K562 (cell line): Measurements from ENCODE around the gene ATOH8. TPM values are rescaled to one million over a fixed set of nuclear protein-coding genes. Genes with fewer than 3 reads are reported as not detected.

Experiments
- ATAC-seq: fragments of 200-7000 bp; cut with Tn5 transposase; 3 replicates; pipeline ENCODE4 v1.9.1; 2020; ENCODE audit warnings: moderate library complexity
- BruUV-seq: library from RNA; stranded (reverse); fragments of 400-500 nt; replicated peaks from 2 replicates; lab custom pipeline; 2021; lab: Mats Ljungman, UMichigan
- CTCF ChIA-PET: fragments of 300-600 bp; formaldehyde crosslinking; extraction: SDS; loops from one replicate; lab custom pipeline; 2021; ENCODE audit warnings: low intra/inter-chr PET ratio; lab: Yijun Ruan, JAX
- POLR2A ChIA-PET: fragments of 300-600, 350-650 bp; sonication (Branson Sonifier 250); formaldehyde crosslinking; extraction: SDS; loops from one replicate; lab custom pipeline; 2021; ENCODE audit warnings: antibody characterized with exemption, inconsistent platforms; lab: Yijun Ruan, JAX
- DNase-seq, 4 experiments: peaks; one replicate each; pipeline versions ENCODE4 v3.0.0 to v3.0.0-alpha.2; 2011 to 2018; ENCODE audit warnings: low spot score in 3 of 4, mixed read lengths in 3 of 4; ENCODE audit errors: extremely low read depth in 1 of 4
- FAIRE-seq: peaks from 2 replicates; lab custom pipeline; 2011; peaks lifted over from hg19 to GRCh38; lab: Jason Lieb, UNC
- H2AFZ ChIP-seq: 2 replicates; pipeline ENCODE4 v1.6.0; 2011; ENCODE audit warnings: low read depth, low read length, control low read depth, inconsistent platforms
- H3K27ac ChIP-seq: fragments of 200-600 bp; 3 replicates; pipeline ENCODE4 v1.8.0; 2011; ENCODE audit warnings: low read depth, mild to moderate bottlenecking, control low read depth, inconsistent platforms, low read length, moderate library complexity, mixed read lengths; ENCODE audit errors: extremely low read depth
- H3K27me3 ChIP-seq, 2 experiments: fragments of 300-600 bp in 1 of 2; 2 replicates in 1 of 2; 3 replicates in 1 of 2; pipeline versions ENCODE4 v1.6.0 to v1.8.0; 2011; ENCODE audit warnings: inconsistent platforms in 2 of 2, low read length in 2 of 2, mild to moderate bottlenecking in 1 of 2, mixed read lengths in 1 of 2, moderate library complexity in 1 of 2; ENCODE audit not compliant: control insufficient read depth in 2 of 2, insufficient read depth in 2 of 2
- H3K36me3 ChIP-seq: fragments of 300-600 bp; 3 replicates; pipeline ENCODE4 v1.8.0; 2011; ENCODE audit warnings: mild to moderate bottlenecking, low read length, inconsistent platforms; ENCODE audit not compliant: control insufficient read depth, insufficient read depth
- H3K4me1 ChIP-seq, 2 experiments: fragments of 200-600 bp in 1 of 2; replicated peaks in 1 of 2; 2 replicates in 1 of 2; 3 replicates in 1 of 2; pipeline versions ENCODE4 v1.5.1 to v1.8.0; 2011; ENCODE audit warnings: inconsistent platforms in 2 of 2, low read length in 2 of 2, mild to moderate bottlenecking in 1 of 2, mixed read lengths in 1 of 2, moderate library complexity in 1 of 2; ENCODE audit not compliant: control insufficient read depth in 2 of 2, insufficient read depth in 2 of 2
- H3K4me2 ChIP-seq: 2 replicates; pipeline ENCODE4 v1.6.1; 2011; ENCODE audit warnings: low read length, control low read depth, inconsistent platforms, mixed read lengths; ENCODE audit not compliant: insufficient read depth
- H3K4me3 ChIP-seq: fragments of 200-600 bp; sonication (generic), shearing (Covaris generic); 2 replicates; pipeline ENCODE4 v1.5.1; 2016; ENCODE audit warnings: control low read depth, inconsistent platforms
- H3K79me2 ChIP-seq: fragments of 200-600 bp; 3 replicates; pipeline ENCODE4 v1.8.0; 2011; ENCODE audit warnings: low read length, inconsistent platforms; ENCODE audit not compliant: control insufficient read depth, insufficient read depth
- H3K9ac ChIP-seq, 2 experiments: 2 replicates each; pipeline versions ENCODE4 v1.6.0 to v1.6.1; 2011; ENCODE audit warnings: low read depth in 2 of 2, low read length in 2 of 2, control low read depth in 1 of 2, inconsistent platforms in 1 of 2, mild to moderate bottlenecking in 1 of 2, mixed read lengths in 1 of 2; ENCODE audit not compliant: insufficient read depth in 1 of 2
- H3K9me1 ChIP-seq: one replicate; pipeline ENCODE4 v1.6.0; 2011; ENCODE audit warnings: inconsistent platforms, mild to moderate bottlenecking, low read length, moderate library complexity; ENCODE audit not compliant: control insufficient read depth, insufficient read depth
- H3K9me3 ChIP-seq: replicated peaks from 2 replicates; pipeline ENCODE4 v1.5.1; 2011; ENCODE audit warnings: low read depth, low read length, inconsistent platforms; ENCODE audit not compliant: control insufficient read depth, insufficient read depth
- H4K20me1 ChIP-seq: replicated peaks from 2 replicates; pipeline ENCODE4 v1.6.1; 2011; ENCODE audit warnings: low read length, inconsistent platforms, mixed read lengths; ENCODE audit not compliant: control insufficient read depth, insufficient read depth
- BRF1 ChIP-seq: IDR thresholded peaks from 3 replicates; pipeline ENCODE4 v1.6.1; 2011; ENCODE audit warnings: borderline replicate concordance, mild to moderate bottlenecking; ENCODE audit not compliant: insufficient read length; ENCODE audit errors: extremely low read depth
- FOXP1 ChIP-seq: sonication (generic); formaldehyde crosslinking; IDR thresholded peaks from 2 replicates; pipeline ENCODE4 v1.8.0; 2022; ENCODE audit warnings: mild to moderate bottlenecking, missing genetic modification reagents
- GATAD2B ChIP-seq: fragments of 450-650 bp; IDR thresholded peaks from 2 replicates; pipeline ENCODE4 v1.6.1; 2017; ENCODE audit warnings: mild to moderate bottlenecking, borderline replicate concordance
- ZNF551 ChIP-seq: fragments of 250-450 bp; sonication (Bioruptor Pico); IDR thresholded peaks from 2 replicates; pipeline ENCODE4 v1.5.0; 2021; ENCODE audit warnings: mild to moderate bottlenecking, moderate library complexity
- WGBS: fragments of 100-300 bp; shearing (Covaris generic); methylation state at CpG from one replicate; pipeline ENCODE4 v1.1.6; 2016; ENCODE audit warnings: low coverage, mixed read lengths; ENCODE audit not compliant: insufficient coverage; ENCODE audit errors: missing lambda C conversion rate; 5-methylcytosine and 5-hydroxymethylcytosine counted together
- in situ Hi-C: fragments of 300-500 bp; cut with MboI; formaldehyde crosslinking; loops from 4 replicates; pipeline ENCODE4 v1.15.0; 2018; ENCODE audit warnings: inconsistent platforms, mixed read lengths
- intact Hi-C: fragments of 100-400 bp; cut with micrococcal nuclease; formaldehyde crosslinking; loops from 2 replicates; pipeline ENCODE4 v1.14.2; 2022
- polyA plus RNA-seq, 8 experiments: library from polyadenylated mRNA; depleted of rRNA in 4 of 8; stranded (reverse) in 5 of 8; unstranded in 3 of 8; fragments of >200 nt; fragmentation: Nextera tagmentation in 2 of 8; fragmentation: Illumina TruSeq in 1 of 8; extraction: Ambion mirVana in 2 of 8; extraction: Trizol in 1 of 8; gene quantifications; 2 replicates each; pipeline versions ENCODE4 v1.2.1 to v1.2.3, GENCODE V29; 2011 to 2014; ENCODE audit warnings: inconsistent platforms in 1 of 8, missing spikeins in 1 of 8
- total RNA-seq, 7 experiments: library from RNA; depleted of rRNA in 6 of 7; stranded (reverse); fragments of >200 nt in 6 of 7; fragmentation: Illumina TruSeq in 2 of 7; extraction: Trizol in 2 of 7; gene quantifications; 2 replicates each; pipeline versions ENCODE4 v1.2.1 to v1.2.3, GENCODE V29; 2011 to 2021; ENCODE audit warnings: low replicate concordance in 1 of 7
- TF ChIP-seq, protein P1 (sequence below): fragments of 250-450 bp; sonication (Bioruptor Pico); IDR thresholded peaks from 2 replicates; pipeline ENCODE4 v1.5.0; 2020; ENCODE audit warnings: mild to moderate bottlenecking, borderline replicate concordance
- TF ChIP-seq, protein P2 (sequence below): sonication (generic); formaldehyde crosslinking; IDR thresholded peaks from 2 replicates; pipeline ENCODE4 v1.8.0; 2022; ENCODE audit warnings: mild to moderate bottlenecking, missing genetic modification reagents, borderline replicate concordance

ATOH8 gene
- total and polyA plus RNA-seq, 9 of the 15 experiments (the other 6 are each of a cell fraction or from before 2014, with no cell fraction given), result not detected

DNA sequence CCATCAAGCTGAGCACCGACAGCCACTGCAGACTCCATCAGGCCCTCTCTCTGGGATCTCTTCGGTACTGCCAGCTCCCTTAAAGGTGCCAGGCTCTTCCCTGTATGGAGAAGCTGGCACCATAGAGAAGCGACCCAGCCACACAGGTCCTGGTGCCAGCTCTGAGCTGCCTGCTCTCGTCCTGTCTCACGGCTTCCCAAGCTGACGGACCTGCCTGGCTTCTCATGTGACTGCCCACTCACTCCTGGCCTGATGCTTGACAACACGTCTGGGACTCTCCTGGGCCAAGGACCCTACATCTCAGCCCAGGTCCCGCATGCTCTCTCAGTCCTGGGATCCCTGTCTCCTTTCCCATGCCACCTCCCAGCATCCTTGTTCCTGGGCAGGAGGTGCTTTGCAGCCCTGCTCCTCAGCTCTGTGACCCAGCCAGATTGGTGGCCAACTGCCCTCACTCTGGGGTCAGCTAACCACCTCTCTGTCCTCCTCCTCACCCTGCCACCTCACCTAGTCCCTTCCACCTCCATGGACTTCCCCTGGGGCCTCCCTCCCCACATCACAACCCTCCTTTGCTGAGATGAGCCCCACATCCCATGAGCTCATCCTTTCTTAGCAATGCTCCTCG is 12.5 kb upstream of the ATOH8 start:
- H3K9ac ChIP-seq, result no peak overlapping the region
- no peak overlapping the region for H3K27ac ChIP-seq
- TF ChIP-seq GATAD2B (no peak), FOXP1 (CRISPR knock-in tag) (no peak), BRF1 (no peak), ZNF551 (CRISPR knock-in tag) (no peak)
- TF ChIP-seq, protein P1, sequence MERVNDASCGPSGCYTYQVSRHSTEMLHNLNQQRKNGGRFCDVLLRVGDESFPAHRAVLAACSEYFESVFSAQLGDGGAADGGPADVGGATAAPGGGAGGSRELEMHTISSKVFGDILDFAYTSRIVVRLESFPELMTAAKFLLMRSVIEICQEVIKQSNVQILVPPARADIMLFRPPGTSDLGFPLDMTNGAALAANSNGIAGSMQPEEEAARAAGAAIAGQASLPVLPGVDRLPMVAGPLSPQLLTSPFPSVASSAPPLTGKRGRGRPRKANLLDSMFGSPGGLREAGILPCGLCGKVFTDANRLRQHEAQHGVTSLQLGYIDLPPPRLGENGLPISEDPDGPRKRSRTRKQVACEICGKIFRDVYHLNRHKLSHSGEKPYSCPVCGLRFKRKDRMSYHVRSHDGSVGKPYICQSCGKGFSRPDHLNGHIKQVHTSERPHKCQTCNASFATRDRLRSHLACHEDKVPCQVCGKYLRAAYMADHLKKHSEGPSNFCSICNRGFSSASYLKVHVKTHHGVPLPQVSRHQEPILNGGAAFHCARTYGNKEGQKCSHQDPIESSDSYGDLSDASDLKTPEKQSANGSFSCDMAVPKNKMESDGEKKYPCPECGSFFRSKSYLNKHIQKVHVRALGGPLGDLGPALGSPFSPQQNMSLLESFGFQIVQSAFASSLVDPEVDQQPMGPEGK (CRISPR knock-in tag), result no peak
- TF ChIP-seq, protein P2, sequence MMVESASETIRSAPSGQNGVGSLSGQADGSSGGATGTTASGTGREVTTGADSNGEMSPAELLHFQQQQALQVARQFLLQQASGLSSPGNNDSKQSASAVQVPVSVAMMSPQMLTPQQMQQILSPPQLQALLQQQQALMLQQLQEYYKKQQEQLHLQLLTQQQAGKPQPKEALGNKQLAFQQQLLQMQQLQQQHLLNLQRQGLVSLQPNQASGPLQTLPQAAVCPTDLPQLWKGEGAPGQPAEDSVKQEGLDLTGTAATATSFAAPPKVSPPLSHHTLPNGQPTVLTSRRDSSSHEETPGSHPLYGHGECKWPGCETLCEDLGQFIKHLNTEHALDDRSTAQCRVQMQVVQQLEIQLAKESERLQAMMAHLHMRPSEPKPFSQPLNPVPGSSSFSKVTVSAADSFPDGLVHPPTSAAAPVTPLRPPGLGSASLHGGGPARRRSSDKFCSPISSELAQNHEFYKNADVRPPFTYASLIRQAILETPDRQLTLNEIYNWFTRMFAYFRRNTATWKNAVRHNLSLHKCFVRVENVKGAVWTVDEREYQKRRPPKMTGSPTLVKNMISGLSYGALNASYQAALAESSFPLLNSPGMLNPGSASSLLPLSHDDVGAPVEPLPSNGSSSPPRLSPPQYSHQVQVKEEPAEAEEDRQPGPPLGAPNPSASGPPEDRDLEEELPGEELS (CRISPR knock-in tag), result no peak

More for the DNA sequence above, 12.5 kb upstream of the ATOH8 start:
- Histone ChIP-seq H2AFZ (no peak overlapping the region), H3K79me2 (no peaks in the 10 kb centered on the region), H3K27me3 (peaks cover 55 to 78% of the 10 kb centered on the region in 2 experiments), H3K4me1 (peaks cover 0 to 2% of the 10 kb centered on the region in 2 experiments; a peak in 1 of 5 replicates), H3K36me3 (no peaks in the 10 kb centered on the region), H3K4me3 (no peak overlapping the region), H3K9me3 (no peaks in the 10 kb centered on the region), H3K9me1 (no peaks in the 10 kb centered on the region), H4K20me1 (no peaks in the 10 kb centered on the region), H3K4me2 (no peak overlapping the region)
- in situ Hi-C loops (no loop called here), intact Hi-C loops (no loop called here)
- ATAC-seq (no peak), FAIRE-seq (no peak), DNase-seq (no peak)
- 1% methylated on average over 8 of the region's 9 CpGs for WGBS
- no TSS peak for BruUV-seq
- ChIA-PET POLR2A (interaction anchor here (1.3 kb wide), 1 partner anchor 25 kb away, joined by 4 read pairs; no protein-coding TSS in a partner anchor), CTCF (no interaction called here)
